Liver (tissue), 9 donors: ENCODE results near the gene ZNRD2. TPM values are rescaled to one million over a fixed set of nuclear protein-coding genes. Genes with fewer than 3 reads are reported as not detected.

ENCODE experiments used
- DNase-seq: peaks from one replicate; pipeline ENCODE4 v3.0.0-alpha.2; 2017; ENCODE audit warnings: low spot score
- H3K27ac ChIP-seq, 2 donors: one replicate each; pipeline ENCODE4 v1.7.0; 2013; ENCODE audit warnings: inconsistent platforms in 2 of 2, low read length in 2 of 2, control low read depth in 1 of 2, low read depth in 1 of 2, mild to moderate bottlenecking in 1 of 2
- H3K27me3 ChIP-seq, 4 donors: one replicate each; pipeline versions ENCODE4 v1.6.1 to v1.7.0; 2013; ENCODE audit warnings: low read length in 3 of 4, inconsistent platforms in 1 of 4, mild to moderate bottlenecking in 1 of 4, moderate library complexity in 1 of 4; ENCODE audit not compliant: control insufficient read depth in 4 of 4, insufficient read depth in 4 of 4
- H3K36me3 ChIP-seq, 4 donors: one replicate each; pipeline versions ENCODE4 v1.6.1 to v1.7.0; 2013; ENCODE audit warnings: low read length in 3 of 4, mild to moderate bottlenecking in 3 of 4, low read depth in 1 of 4, moderate library complexity in 1 of 4; ENCODE audit not compliant: control insufficient read depth in 4 of 4, insufficient read depth in 3 of 4
- H3K4me1 ChIP-seq, 4 donors: one replicate each; pipeline versions ENCODE4 v1.6.1 to v1.7.0; 2013; ENCODE audit warnings: low read length in 3 of 4, mild to moderate bottlenecking in 3 of 4, moderate library complexity in 1 of 4; ENCODE audit not compliant: control insufficient read depth in 4 of 4, insufficient read depth in 4 of 4
- H3K4me3 ChIP-seq, 3 donors: one replicate each; pipeline versions ENCODE4 v1.6.1 to v1.7.0; 2013; ENCODE audit warnings: low read length in 3 of 3, control low read depth in 1 of 3, low read depth in 1 of 3, mild to moderate bottlenecking in 1 of 3
- H3K9ac ChIP-seq, 2 donors: one replicate each; pipeline ENCODE4 v1.7.0; 2013; ENCODE audit warnings: low read length in 2 of 2, mild to moderate bottlenecking in 2 of 2, moderate library complexity in 2 of 2, control low read depth in 1 of 2, low read depth in 1 of 2
- H3K9me3 ChIP-seq, 4 donors: one replicate each; pipeline versions ENCODE4 v1.6.1 to v1.7.0; 2013; ENCODE audit warnings: low read length in 3 of 4; ENCODE audit not compliant: control insufficient read depth in 4 of 4
- ATF3 ChIP-seq: IDR thresholded peaks from 2 replicates; pipeline ENCODE4 v1.6.1; 2016; ENCODE audit warnings: antibody characterized with exemption
- CTCF ChIP-seq: fragments of 150-350 bp; IDR thresholded peaks from 2 replicates; pipeline ENCODE4 v1.5.1; 2017; ENCODE audit warnings: improper control_type of control experiment, low read depth, low read length; ENCODE audit not compliant: missing input control
- EGR1 ChIP-seq, 2 donors: IDR thresholded peaks; 2 replicates each; pipeline ENCODE4 v1.6.1; 2016 to 2018; ENCODE audit warnings: antibody characterized with exemption in 2 of 2, low read depth in 2 of 2
- FOXA1 ChIP-seq: IDR thresholded peaks from 2 replicates; pipeline ENCODE4 v1.6.1; 2016; ENCODE audit warnings: antibody characterized with exemption
- FOXA2 ChIP-seq: IDR thresholded peaks from 2 replicates; pipeline ENCODE4 v1.6.1; 2016; ENCODE audit warnings: antibody characterized with exemption
- GABPA ChIP-seq, 2 donors: IDR thresholded peaks in 1 of 2; conservative IDR thresholded peaks in 1 of 2; 2 replicates each; pipeline ENCODE4 v1.6.1; 2016; ENCODE audit warnings: antibody characterized with exemption in 2 of 2, mild to moderate bottlenecking in 1 of 2, moderate library complexity in 1 of 2
- HNF4G ChIP-seq: IDR thresholded peaks from 2 replicates; pipeline ENCODE4 v1.6.1; 2016; ENCODE audit warnings: antibody characterized with exemption
- JUND ChIP-seq, 2 donors: IDR thresholded peaks; 2 replicates each; pipeline ENCODE4 v1.6.1; 2016; ENCODE audit warnings: antibody characterized with exemption in 2 of 2
- MAX ChIP-seq: IDR thresholded peaks from 2 replicates; pipeline ENCODE4 v1.6.1; 2016; ENCODE audit warnings: antibody characterized with exemption
- NR2F2 ChIP-seq: IDR thresholded peaks from 2 replicates; pipeline ENCODE4 v1.6.1; 2016; ENCODE audit warnings: antibody characterized with exemption
- RAD21 ChIP-seq, 2 donors: IDR thresholded peaks; 2 replicates each; pipeline ENCODE4 v1.6.1; 2016; ENCODE audit warnings: antibody characterized with exemption in 2 of 2, mild to moderate bottlenecking in 2 of 2
- REST ChIP-seq: IDR thresholded peaks from 2 replicates; pipeline ENCODE4 v1.6.1; 2016; ENCODE audit warnings: antibody characterized with exemption, mild to moderate bottlenecking
- RXRA ChIP-seq, 2 donors: IDR thresholded peaks; 2 replicates each; pipeline ENCODE4 v1.6.1; 2017 to 2018; ENCODE audit warnings: antibody characterized with exemption in 2 of 2, mild to moderate bottlenecking in 1 of 2
- SP1 ChIP-seq: IDR thresholded peaks from 2 replicates; pipeline ENCODE4 v1.6.1; 2018; ENCODE audit warnings: antibody characterized with exemption, mild to moderate bottlenecking
- TAF1 ChIP-seq: conservative IDR thresholded peaks from 2 replicates; pipeline ENCODE4 v1.6.1; 2016; ENCODE audit warnings: antibody characterized with exemption, mild to moderate bottlenecking
- YY1 ChIP-seq: IDR thresholded peaks from 2 replicates; pipeline ENCODE4 v1.6.1; 2016; ENCODE audit warnings: antibody characterized with exemption, mild to moderate bottlenecking
- ZBTB33 ChIP-seq: IDR thresholded peaks from 2 replicates; pipeline ENCODE4 v1.6.1; 2016; ENCODE audit warnings: antibody characterized with exemption
- whole genome bisulfite sequencing: extraction: QIAGEN DNeasy Blood & Tissue Kit; methylation state at CpG from one replicate; pipeline ENCODE4 v1.1.7; 2013; 5-methylcytosine and 5-hydroxymethylcytosine counted together
- polyA plus RNA-seq, 2 donors: library from polyadenylated mRNA; stranded (reverse) in 1 of 2; unstranded in 1 of 2; fragments of 200-250 nt in 1 of 2; fragments of >200 nt in 1 of 2; fragmentation: Nextera tagmentation in 1 of 2; extraction: Ambion mirVana in 1 of 2; gene quantifications; one replicate each; pipeline versions ENCODE4 v1.2.1 to v1.2.3, GENCODE V29; 2013 to 2015
- total RNA-seq, 2 donors: library from RNA; depleted of rRNA; stranded (reverse); fragments of >200 nt; gene quantifications; one replicate each; pipeline ENCODE4 v1.2.3, GENCODE V29; 2014
- donor health status: healthy.
- donor health status: healthy.
- donor health status: healthy.
- donor health status: healthy.
- donor health status: healthy.

ZNRD2 gene
- total and polyA plus RNA-seq, 4 donors: 18.2 to 39.5 (median 28.0) TPM

GRCh38 chr11:65583589-65583988 lies 13.3 kb downstream of the ZNRD2 start:
- H3K27me3 ChIP-seq: no peaks in the 10 kb centered on the region
- H3K9ac ChIP-seq: no peak overlapping the region
- no peak overlapping the region for H3K4me3 ChIP-seq
- peaks cover 0 to 7% (median 2%) of the 10 kb centered on the region in 4 donors for H3K36me3 ChIP-seq
- H3K9me3 ChIP-seq: no peaks in the 10 kb centered on the region
- peaks cover 0 to 5% (median 0%) of the 10 kb centered on the region in 4 donors for H3K4me1 ChIP-seq
- no peak for DNase-seq
- no peak overlapping the region for H3K27ac ChIP-seq
- WGBS: 98% methylated on average over 10 of the region's 10 CpGs
- TF ChIP-seq GABPA (IDR thresholded peaks at IDR 0.05 in 1 of 2, conservative IDR thresholded peaks at IDR 0.05 in 1 of 2) (no peak), REST (no peak), ZBTB33 (no peak), HNF4G (no peak), SP1 (no peak), CTCF (no peak), RAD21 (IDR thresholded peaks at IDR 0.05) (no peak), FOXA2 (no peak), ATF3 (no peak), MAX (no peak), TAF1 (no peak), RXRA (IDR thresholded peaks at IDR 0.05) (no peak), FOXA1 (no peak), YY1 (no peak), NR2F2 (no peak), JUND (IDR thresholded peaks at IDR 0.05) (no peak)

GRCh38 chr11:65584106-65584505 lies 13.8 kb downstream of the ZNRD2 start:
- Histone ChIP-seq H3K27me3 (no peaks in the 10 kb centered on the region), H3K4me3 (no peak overlapping the region), H3K9ac (no peak overlapping the region), H3K9me3 (no peaks in the 10 kb centered on the region), H3K4me1 (peaks cover 0 to 4% (median 0%) of the 10 kb centered on the region in 4 donors), H3K27ac (no peak overlapping the region), H3K36me3 (peaks cover 0 to 7% (median 2%) of the 10 kb centered on the region in 4 donors)
- 82% methylated on average over 8 of the region's 8 CpGs for WGBS
- DNase-seq: no peak
- TF ChIP-seq RXRA (IDR thresholded peaks at IDR 0.05): no peak
- TF ChIP-seq ATF3: no peak
- TF ChIP-seq YY1: no peak
- no peak for TF ChIP-seq FOXA1
- no peak for TF ChIP-seq REST
- no peak for TF ChIP-seq MAX
- TF ChIP-seq ZBTB33: no peak
- TF ChIP-seq GABPA (IDR thresholded peaks at IDR 0.05 in 1 of 2, conservative IDR thresholded peaks at IDR 0.05 in 1 of 2): no peak
- TF ChIP-seq EGR1 (IDR thresholded peaks at IDR 0.05; ENCODE audit: low read depth in 2 of 2): no peak
- no peak for TF ChIP-seq NR2F2
- no peak for TF ChIP-seq FOXA2
